Liver (tissue), 9 donors: ENCODE results near the gene RPS6KA4. TPM values are rescaled to one million over a fixed set of nuclear protein-coding genes. Genes with fewer than 3 reads are reported as not detected.

Source experiments
- DNase-seq: peaks from one replicate; pipeline ENCODE4 v3.0.0-alpha.2; 2017; ENCODE audit warnings: low spot score
- H3K27ac ChIP-seq, 2 donors: one replicate each; pipeline ENCODE4 v1.7.0; 2013; ENCODE audit warnings: inconsistent platforms in 2 of 2, low read length in 2 of 2, control low read depth in 1 of 2, low read depth in 1 of 2, mild to moderate bottlenecking in 1 of 2
- H3K27me3 ChIP-seq, 4 donors: one replicate each; pipeline versions ENCODE4 v1.6.1 to v1.7.0; 2013; ENCODE audit warnings: low read length in 3 of 4, inconsistent platforms in 1 of 4, mild to moderate bottlenecking in 1 of 4, moderate library complexity in 1 of 4; ENCODE audit not compliant: control insufficient read depth in 4 of 4, insufficient read depth in 4 of 4
- H3K36me3 ChIP-seq, 4 donors: one replicate each; pipeline versions ENCODE4 v1.6.1 to v1.7.0; 2013; ENCODE audit warnings: low read length in 3 of 4, mild to moderate bottlenecking in 3 of 4, low read depth in 1 of 4, moderate library complexity in 1 of 4; ENCODE audit not compliant: control insufficient read depth in 4 of 4, insufficient read depth in 3 of 4
- H3K4me1 ChIP-seq, 4 donors: one replicate each; pipeline versions ENCODE4 v1.6.1 to v1.7.0; 2013; ENCODE audit warnings: low read length in 3 of 4, mild to moderate bottlenecking in 3 of 4, moderate library complexity in 1 of 4; ENCODE audit not compliant: control insufficient read depth in 4 of 4, insufficient read depth in 4 of 4
- H3K4me3 ChIP-seq, 3 donors: one replicate each; pipeline versions ENCODE4 v1.6.1 to v1.7.0; 2013; ENCODE audit warnings: low read length in 3 of 3, control low read depth in 1 of 3, low read depth in 1 of 3, mild to moderate bottlenecking in 1 of 3
- H3K9ac ChIP-seq, 2 donors: one replicate each; pipeline ENCODE4 v1.7.0; 2013; ENCODE audit warnings: low read length in 2 of 2, mild to moderate bottlenecking in 2 of 2, moderate library complexity in 2 of 2, control low read depth in 1 of 2, low read depth in 1 of 2
- H3K9me3 ChIP-seq, 4 donors: one replicate each; pipeline versions ENCODE4 v1.6.1 to v1.7.0; 2013; ENCODE audit warnings: low read length in 3 of 4; ENCODE audit not compliant: control insufficient read depth in 4 of 4
- ATF3 ChIP-seq: IDR thresholded peaks from 2 replicates; pipeline ENCODE4 v1.6.1; 2016; ENCODE audit warnings: antibody characterized with exemption
- CTCF ChIP-seq: fragments of 150-350 bp; IDR thresholded peaks from 2 replicates; pipeline ENCODE4 v1.5.1; 2017; ENCODE audit warnings: improper control_type of control experiment, low read depth, low read length; ENCODE audit not compliant: missing input control
- EGR1 ChIP-seq, 2 donors: IDR thresholded peaks; 2 replicates each; pipeline ENCODE4 v1.6.1; 2016 to 2018; ENCODE audit warnings: antibody characterized with exemption in 2 of 2, low read depth in 2 of 2
- FOXA1 ChIP-seq: IDR thresholded peaks from 2 replicates; pipeline ENCODE4 v1.6.1; 2016; ENCODE audit warnings: antibody characterized with exemption
- FOXA2 ChIP-seq: IDR thresholded peaks from 2 replicates; pipeline ENCODE4 v1.6.1; 2016; ENCODE audit warnings: antibody characterized with exemption
- GABPA ChIP-seq, 2 donors: IDR thresholded peaks in 1 of 2; conservative IDR thresholded peaks in 1 of 2; 2 replicates each; pipeline ENCODE4 v1.6.1; 2016; ENCODE audit warnings: antibody characterized with exemption in 2 of 2, mild to moderate bottlenecking in 1 of 2, moderate library complexity in 1 of 2
- HNF4A ChIP-seq, 2 donors: conservative IDR thresholded peaks; 2 replicates each; pipeline ENCODE4 v1.6.1; 2016; ENCODE audit warnings: antibody characterized with exemption in 2 of 2, mild to moderate bottlenecking in 2 of 2
- HNF4G ChIP-seq: IDR thresholded peaks from 2 replicates; pipeline ENCODE4 v1.6.1; 2016; ENCODE audit warnings: antibody characterized with exemption
- JUND ChIP-seq, 2 donors: IDR thresholded peaks; 2 replicates each; pipeline ENCODE4 v1.6.1; 2016; ENCODE audit warnings: antibody characterized with exemption in 2 of 2
- MAX ChIP-seq: IDR thresholded peaks from 2 replicates; pipeline ENCODE4 v1.6.1; 2016; ENCODE audit warnings: antibody characterized with exemption
- NR2F2 ChIP-seq: IDR thresholded peaks from 2 replicates; pipeline ENCODE4 v1.6.1; 2016; ENCODE audit warnings: antibody characterized with exemption
- RAD21 ChIP-seq, 2 donors: IDR thresholded peaks; 2 replicates each; pipeline ENCODE4 v1.6.1; 2016; ENCODE audit warnings: antibody characterized with exemption in 2 of 2, mild to moderate bottlenecking in 2 of 2
- REST ChIP-seq: IDR thresholded peaks from 2 replicates; pipeline ENCODE4 v1.6.1; 2016; ENCODE audit warnings: antibody characterized with exemption, mild to moderate bottlenecking
- RXRA ChIP-seq, 2 donors: IDR thresholded peaks; 2 replicates each; pipeline ENCODE4 v1.6.1; 2017 to 2018; ENCODE audit warnings: antibody characterized with exemption in 2 of 2, mild to moderate bottlenecking in 1 of 2
- SP1 ChIP-seq: IDR thresholded peaks from 2 replicates; pipeline ENCODE4 v1.6.1; 2018; ENCODE audit warnings: antibody characterized with exemption, mild to moderate bottlenecking
- TAF1 ChIP-seq: conservative IDR thresholded peaks from 2 replicates; pipeline ENCODE4 v1.6.1; 2016; ENCODE audit warnings: antibody characterized with exemption, mild to moderate bottlenecking
- YY1 ChIP-seq: IDR thresholded peaks from 2 replicates; pipeline ENCODE4 v1.6.1; 2016; ENCODE audit warnings: antibody characterized with exemption, mild to moderate bottlenecking
- ZBTB33 ChIP-seq: IDR thresholded peaks from 2 replicates; pipeline ENCODE4 v1.6.1; 2016; ENCODE audit warnings: antibody characterized with exemption
- whole genome bisulfite sequencing: extraction: QIAGEN DNeasy Blood & Tissue Kit; methylation state at CpG from one replicate; pipeline ENCODE4 v1.1.7; 2013; 5-methylcytosine and 5-hydroxymethylcytosine counted together
- polyA plus RNA-seq, 2 donors: library from polyadenylated mRNA; stranded (reverse) in 1 of 2; unstranded in 1 of 2; fragments of 200-250 nt in 1 of 2; fragments of >200 nt in 1 of 2; fragmentation: Nextera tagmentation in 1 of 2; extraction: Ambion mirVana in 1 of 2; gene quantifications; one replicate each; pipeline versions ENCODE4 v1.2.1 to v1.2.3, GENCODE V29; 2013 to 2015
- total RNA-seq, 2 donors: library from RNA; depleted of rRNA; stranded (reverse); fragments of >200 nt; gene quantifications; one replicate each; pipeline ENCODE4 v1.2.3, GENCODE V29; 2014
- donor health status: healthy.
- donor health status: healthy.
- donor health status: healthy.
- donor health status: healthy.
- donor health status: healthy.

RPS6KA4 gene
- total and polyA plus RNA-seq, 4 donors = 2.0 to 13.5 (median 10.0) TPM

GRCh38 chr11:64366751-64367150, 7.8 kb downstream of the RPS6KA4 start:
- Histone ChIP-seq H3K4me1 (no peaks in the 10 kb centered on the region), H3K36me3 (peaks cover 28 to 43% (median 31%) of the 10 kb centered on the region in 4 donors), H3K9me3 (no peaks in the 10 kb centered on the region), H3K27me3 (no peaks in the 10 kb centered on the region), H3K4me3 (no peak overlapping the region), H3K9ac (no peak overlapping the region), H3K27ac (no peak overlapping the region)
- whole genome bisulfite sequencing = 97% methylated on average over 1 of the region's 1 CpG
- DNase-seq = no peak
- no peak for TF ChIP-seq HNF4A (conservative IDR thresholded peaks at IDR 0.05)
- TF ChIP-seq FOXA1 = no peak
- TF ChIP-seq REST = no peak
- no peak for TF ChIP-seq FOXA2
- TF ChIP-seq YY1 = no peak
- TF ChIP-seq RAD21 (IDR thresholded peaks at IDR 0.05) = no peak
- no peak for TF ChIP-seq NR2F2
- no peak for TF ChIP-seq SP1
- no peak for TF ChIP-seq MAX
- no peak for TF ChIP-seq RXRA (IDR thresholded peaks at IDR 0.05)
- TF ChIP-seq TAF1 = no peak
- TF ChIP-seq EGR1 (IDR thresholded peaks at IDR 0.05; ENCODE audit: low read depth in 2 of 2) = no peak
- no peak for TF ChIP-seq HNF4G
- no peak for TF ChIP-seq ZBTB33
- TF ChIP-seq ATF3 = no peak
- TF ChIP-seq GABPA (IDR thresholded peaks at IDR 0.05 in 1 of 2, conservative IDR thresholded peaks at IDR 0.05 in 1 of 2) = no peak
- TF ChIP-seq JUND (IDR thresholded peaks at IDR 0.05) = no peak
- TF ChIP-seq CTCF = no peak
